GM12801 (cell line): ENCODE results near the gene DDX54.

Experiments
- TF ChIP-seq, protein P1 (sequence below): IDR thresholded peaks from one replicate; pipeline ENCODE4 v1.5.1; 2011; ENCODE audit warnings: control low read depth; ENCODE audit not compliant: insufficient read length; ENCODE audit errors: extremely low read depth

DDX54 gene

DNA sequence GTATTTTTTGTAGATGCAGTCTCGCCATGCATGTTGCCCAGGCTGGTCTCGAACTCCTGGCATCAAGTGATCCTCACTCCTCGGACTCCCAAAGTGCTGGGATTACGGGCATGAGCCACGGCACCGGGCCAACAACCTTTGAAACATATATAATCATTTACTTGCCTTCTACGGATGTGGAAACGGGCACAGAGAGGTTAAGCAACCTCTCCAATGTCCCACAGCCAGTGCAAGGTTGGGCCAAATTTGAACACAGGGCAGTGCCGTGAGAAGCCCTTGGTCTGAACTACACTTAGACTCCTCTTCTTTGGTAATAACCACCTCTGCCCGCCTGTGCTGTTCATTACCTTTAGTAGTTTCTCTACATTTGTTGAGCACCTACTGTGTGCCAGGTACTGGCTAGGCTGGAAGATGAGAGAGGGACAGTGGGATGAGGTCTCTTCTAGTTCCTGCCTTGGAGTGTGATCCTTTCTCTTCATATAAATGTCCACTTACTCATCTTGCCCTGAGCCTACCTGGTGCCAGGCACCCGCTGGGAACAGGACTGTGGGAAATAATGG is 2.2 kb downstream of the DDX54 start:
- TF ChIP-seq, protein P1, sequence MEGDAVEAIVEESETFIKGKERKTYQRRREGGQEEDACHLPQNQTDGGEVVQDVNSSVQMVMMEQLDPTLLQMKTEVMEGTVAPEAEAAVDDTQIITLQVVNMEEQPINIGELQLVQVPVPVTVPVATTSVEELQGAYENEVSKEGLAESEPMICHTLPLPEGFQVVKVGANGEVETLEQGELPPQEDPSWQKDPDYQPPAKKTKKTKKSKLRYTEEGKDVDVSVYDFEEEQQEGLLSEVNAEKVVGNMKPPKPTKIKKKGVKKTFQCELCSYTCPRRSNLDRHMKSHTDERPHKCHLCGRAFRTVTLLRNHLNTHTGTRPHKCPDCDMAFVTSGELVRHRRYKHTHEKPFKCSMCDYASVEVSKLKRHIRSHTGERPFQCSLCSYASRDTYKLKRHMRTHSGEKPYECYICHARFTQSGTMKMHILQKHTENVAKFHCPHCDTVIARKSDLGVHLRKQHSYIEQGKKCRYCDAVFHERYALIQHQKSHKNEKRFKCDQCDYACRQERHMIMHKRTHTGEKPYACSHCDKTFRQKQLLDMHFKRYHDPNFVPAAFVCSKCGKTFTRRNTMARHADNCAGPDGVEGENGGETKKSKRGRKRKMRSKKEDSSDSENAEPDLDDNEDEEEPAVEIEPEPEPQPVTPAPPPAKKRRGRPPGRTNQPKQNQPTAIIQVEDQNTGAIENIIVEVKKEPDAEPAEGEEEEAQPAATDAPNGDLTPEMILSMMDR: no peak

DNA sequence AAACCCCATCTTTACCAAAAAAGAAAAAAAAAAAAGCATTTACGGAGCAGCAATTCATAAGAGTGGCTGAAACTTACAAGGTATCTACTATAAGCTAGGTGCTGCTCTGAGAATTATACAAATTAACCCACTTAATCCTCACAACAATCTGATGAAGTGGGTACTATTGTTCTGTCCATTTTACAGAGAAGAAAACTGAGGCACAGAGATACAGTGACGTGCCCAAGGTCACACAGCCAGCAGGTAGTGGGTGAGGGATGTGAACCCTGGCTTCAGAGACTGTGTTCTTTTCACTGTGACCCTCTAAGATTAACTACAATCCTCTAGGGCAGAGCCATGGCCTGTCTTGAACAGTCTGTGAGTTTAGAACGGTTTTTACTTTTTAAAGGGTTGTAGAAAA is 3.3 kb downstream of the DDX54 start:
- TF ChIP-seq, protein P1: no peak

DNA sequence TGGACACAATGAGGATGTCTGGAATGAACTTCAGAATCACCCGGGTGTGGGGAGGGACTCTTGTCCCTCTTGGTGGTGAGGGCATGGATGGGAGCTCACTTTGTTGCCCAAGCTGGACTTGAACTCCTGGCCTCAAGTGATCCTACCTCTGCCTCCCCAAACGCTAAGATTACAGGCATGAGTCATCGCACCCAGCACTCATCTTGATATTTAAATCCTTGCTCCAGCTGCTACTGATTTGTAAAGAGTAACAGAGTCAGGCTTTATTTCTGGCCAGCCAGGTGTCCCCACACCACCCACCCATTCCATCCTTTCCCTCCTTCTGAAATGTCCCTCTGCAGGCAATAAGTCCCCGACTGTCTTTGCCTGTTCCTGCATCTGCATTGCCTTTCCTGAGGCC is 4.9 kb downstream of the DDX54 start:
- TF ChIP-seq, protein P1: no peak

DNA sequence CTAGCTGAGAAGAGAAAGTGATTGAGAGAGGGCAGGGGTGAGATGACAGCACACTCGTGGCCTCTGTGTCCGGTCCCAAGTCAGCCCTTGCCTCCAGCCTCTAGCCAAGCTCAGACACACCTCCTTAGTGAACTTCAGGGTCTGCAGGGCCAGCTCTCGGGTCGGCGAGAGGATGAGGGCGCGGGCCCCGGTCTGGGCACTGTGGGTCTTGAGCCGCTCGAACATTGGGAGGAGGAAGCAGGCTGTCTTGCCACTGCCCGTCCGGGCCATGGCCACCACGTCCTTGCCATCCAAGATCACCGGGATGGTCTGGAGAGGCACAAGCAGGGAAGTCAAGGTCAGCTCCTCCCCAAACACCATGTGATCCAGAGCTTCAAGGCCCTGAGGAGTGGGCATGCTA is 6.3 kb downstream of the DDX54 start:
- TF ChIP-seq, protein P1: no peak

DNA sequence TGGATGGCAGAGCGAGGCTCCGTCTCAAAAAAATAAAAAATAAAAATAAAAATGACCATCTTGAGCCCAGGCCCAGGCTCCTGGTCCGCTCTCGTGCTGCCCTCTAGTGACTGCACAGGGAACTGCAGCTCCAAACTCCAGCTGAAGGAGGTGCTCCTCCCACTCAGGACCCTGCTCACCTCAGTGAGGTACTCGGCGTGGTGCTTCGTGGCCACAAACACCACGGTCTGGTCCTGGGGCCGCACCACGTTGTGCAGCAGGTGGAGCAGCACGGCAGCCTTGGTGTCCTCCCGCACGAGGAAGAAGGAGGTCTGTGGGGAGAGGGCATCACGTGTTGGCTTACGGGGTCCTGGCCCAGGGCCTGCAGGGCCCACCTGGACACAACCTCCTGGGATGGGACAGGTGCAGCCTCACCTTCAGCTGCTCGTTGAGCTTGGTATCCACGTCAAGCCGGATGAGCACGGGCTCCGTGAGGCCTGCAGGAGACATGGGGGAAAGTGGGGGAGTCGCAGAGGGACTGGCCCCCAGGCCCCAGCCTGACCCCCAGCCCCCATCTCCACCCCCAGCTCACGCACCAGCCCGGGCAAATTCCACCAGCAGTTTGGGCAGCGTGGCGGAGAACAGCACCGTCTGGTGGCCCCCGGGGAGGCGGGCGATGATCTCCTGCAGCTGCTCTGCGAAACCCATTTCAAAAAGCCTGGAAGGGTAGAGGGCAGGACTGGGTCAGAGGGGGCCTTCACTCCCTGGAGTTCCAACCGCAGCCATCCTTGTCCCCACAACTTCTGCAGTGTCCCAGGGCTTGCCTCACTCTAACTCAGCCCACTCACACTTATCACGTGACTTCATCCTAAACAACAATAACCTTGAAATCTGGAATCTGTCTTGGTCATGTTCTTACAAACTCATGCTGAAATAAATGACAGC is 10.6 kb downstream of the DDX54 start:
- TF ChIP-seq, protein P1: no peak

DNA sequence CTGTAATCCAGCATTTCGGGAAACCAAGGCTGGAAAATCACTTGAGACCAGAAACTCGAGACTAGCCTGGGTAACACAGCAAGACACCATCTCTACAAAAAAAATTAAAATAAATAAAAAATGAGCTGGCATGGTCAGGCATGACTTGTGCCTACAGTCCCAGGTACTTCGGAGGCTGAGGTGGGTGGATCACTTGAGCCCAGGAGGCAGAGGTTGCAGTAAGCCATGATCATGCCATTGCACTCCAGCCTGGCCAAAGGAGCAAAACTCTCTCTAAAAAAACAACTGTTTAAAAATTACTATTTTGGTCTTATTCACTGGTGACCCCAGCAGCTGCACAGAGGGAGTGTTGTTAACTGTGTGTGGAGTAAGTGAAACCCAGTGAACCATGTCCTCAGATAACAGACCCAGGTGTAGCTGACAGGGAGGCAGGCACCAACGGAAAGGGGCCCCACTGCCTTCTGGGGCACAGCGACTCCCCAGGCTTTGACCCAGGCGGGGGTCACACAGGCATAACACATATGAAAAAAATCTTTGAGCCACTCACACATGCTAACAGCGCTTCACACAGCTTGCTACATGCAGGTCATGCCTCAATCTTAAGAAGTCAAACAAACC is 12.1 kb downstream of the DDX54 start:
- TF ChIP-seq, protein P1: no peak

DNA sequence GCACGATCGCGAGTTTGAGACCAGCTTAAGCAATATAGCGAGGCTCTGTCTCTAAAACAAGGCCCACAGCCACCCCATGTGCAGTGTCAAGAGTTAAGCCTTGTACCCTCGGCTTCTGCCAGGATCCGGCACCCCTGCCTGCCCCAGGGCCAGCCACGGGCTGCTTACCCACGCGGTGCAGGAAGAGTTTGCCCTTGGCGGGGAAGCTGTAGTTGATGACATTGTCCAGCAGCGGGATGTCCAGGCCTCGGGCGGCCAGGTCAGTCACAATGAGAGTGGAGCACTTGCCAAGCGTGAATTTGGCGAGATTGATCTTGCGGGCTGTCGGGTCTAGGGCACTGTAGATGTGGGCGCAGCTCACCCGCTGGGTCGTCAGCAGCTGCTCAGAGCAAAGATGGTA is 13.1 kb downstream of the DDX54 start:
- TF ChIP-seq, protein P1: no peak
